T47D (cell line): ENCODE results near the gene ZCCHC14.
A peak's percentile ranks its signal among the peaks of the same experiment; 100 is the strongest.

Experiments used
- DNase-seq, 2 experiments: peaks; one replicate each; pipeline versions ENCODE4 v3.0.0 to v3.0.0-alpha.2; 2011 to 2012; ENCODE audit warnings: low read depth in 1 of 2, low spot score in 1 of 2
- JUND ChIP-seq: IDR thresholded peaks from 2 replicates; pipeline ENCODE4 v1.6.1; 2012; ENCODE audit warnings: low read depth
- in situ Hi-C: cut with HindIII; loops from 2 replicates; pipeline ENCODE4 v1.10.0; 2016; ENCODE audit warnings: low sequenced_read_pairs, low pct_unique_long_range_greater_than_20kb

The ZCCHC14 gene

DNA sequence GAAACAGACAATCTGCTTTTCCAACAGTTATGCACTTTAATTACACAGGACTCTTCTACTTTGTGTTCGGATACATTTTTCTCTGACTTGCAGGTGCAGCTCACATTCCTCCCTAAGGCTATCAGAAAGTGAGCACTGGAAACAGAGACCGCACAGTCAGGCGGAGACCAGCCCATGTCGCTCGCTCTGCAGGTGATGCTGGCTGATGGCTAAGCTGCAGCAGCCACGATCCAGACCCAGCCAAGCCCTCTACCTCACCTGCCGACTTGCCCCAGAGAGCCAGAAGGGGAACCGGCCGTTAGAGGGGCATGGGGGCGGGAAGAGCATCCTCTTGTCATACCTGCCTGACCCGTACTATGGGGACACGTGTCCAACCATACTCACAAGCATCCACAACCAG is 66.9 kb downstream of the ZCCHC14 start:
- TF ChIP-seq JUND = no peak
- DNase-seq = no peak
- in situ Hi-C loops = no loop called here

DNA sequence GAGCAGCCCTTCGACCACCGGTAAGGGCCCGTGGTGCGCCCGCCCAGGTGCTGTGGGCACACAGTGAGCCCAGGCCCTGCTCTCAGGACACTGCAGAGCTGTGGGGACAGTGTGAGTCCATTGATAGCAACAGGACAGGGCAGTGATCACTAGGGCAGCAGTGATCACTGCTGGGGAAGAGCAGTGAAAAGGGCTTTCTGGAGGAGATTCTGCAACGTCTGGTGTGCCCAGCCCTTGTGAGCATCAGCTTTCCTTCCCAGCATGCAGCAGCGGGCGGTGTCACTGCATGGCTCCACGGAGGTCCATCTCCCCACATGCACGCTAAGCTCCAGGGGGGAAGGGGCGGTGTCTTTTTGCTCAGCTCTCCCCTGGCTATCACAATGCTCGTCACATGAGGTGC is 68.6 kb downstream of the ZCCHC14 start:
- in situ Hi-C loops = no loop called here
- no peak for TF ChIP-seq JUND
- no peak for DNase-seq

DNA sequence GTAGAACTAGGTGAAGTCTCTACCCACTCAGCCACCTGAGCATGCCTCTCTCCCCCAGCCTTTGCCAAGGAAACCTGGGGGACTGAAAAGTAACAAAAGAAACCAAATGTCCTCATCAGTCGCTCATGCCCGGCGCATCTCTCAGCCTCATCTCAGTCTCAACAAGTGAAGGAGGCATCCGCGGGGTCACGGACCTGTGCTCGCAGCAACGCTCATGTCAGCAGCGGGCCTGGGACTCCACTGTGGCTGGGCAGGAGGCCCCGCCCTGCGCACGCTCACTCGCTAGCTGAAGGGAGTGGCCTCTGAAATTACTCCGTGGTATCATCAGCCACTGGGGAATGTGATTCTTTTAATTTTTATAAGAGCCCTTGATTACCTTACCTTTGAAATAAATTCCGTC is 69.4 kb downstream of the ZCCHC14 start:
- no peak for TF ChIP-seq JUND
- in situ Hi-C loops = no loop called here
- no peak for DNase-seq

DNA sequence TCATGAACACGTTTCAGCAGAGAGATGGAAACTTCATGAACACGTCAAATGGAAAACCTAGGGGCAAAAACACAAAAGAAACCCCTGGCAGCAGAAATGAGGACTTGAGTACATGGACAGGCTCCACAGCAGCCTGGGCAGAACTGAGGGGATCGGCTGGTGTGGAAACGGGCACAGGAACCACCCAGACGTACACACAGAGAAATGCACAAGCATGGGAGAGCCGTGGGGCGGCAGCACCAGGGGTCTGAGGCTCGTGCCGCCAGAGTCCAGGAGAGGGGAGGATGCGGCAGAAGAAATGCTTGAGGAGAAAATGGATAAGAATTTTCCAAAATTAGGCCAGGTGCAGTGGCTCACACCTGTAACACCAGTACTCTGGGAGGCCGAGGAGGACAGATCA is 70.7 kb downstream of the ZCCHC14 start:
- DNase-seq = no peak
- in situ Hi-C loops = no loop called here
- no peak for TF ChIP-seq JUND

DNA sequence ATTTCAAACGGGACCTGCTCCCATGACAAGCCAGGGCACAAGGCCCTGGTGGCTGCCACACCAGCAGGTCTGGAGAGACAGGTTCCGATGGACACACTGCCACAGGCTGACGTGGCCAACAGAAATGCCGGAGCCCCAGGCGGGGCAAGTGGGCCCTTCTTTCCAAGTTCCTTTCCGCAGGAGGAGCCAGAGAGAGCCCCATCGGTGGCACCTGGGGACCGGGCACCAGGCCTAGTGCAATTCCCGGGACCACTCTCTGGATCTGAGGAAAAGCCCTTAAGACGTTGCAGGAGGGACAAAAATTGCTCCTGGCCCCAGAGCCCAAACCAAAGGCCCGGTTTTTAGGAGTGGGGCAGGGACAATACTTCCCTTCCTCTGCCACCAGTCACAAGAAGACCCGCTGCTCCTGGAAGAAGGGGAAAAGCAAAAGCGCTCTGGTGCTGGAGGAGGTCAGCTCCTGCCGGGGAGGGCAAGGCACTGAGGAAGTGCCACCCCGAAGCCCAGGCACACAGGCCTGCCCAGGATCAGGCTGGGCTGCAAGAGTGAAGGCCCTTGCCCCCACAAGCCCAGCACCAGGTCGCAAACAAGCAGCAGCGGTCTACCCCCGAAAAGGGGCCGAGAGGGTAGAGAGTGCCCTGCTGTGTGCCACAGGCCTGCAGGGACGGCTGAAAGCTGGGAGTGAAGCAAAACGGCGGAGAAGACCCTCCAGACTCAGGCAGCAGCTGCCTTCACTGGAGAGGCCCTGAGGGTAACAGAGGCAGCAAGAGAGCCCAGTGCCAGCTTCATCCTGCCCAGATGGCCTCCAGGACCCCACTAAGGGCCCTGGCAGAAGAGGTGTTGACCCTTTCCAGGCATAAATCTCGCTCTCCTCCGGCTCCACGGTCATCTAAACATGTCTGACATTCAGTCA is 71.6 kb downstream of the ZCCHC14 start:
- in situ Hi-C loops = no loop called here
- TF ChIP-seq JUND = no peak
- peak in 1 of 2 experiments; percentile 52 for DNase-seq

DNA sequence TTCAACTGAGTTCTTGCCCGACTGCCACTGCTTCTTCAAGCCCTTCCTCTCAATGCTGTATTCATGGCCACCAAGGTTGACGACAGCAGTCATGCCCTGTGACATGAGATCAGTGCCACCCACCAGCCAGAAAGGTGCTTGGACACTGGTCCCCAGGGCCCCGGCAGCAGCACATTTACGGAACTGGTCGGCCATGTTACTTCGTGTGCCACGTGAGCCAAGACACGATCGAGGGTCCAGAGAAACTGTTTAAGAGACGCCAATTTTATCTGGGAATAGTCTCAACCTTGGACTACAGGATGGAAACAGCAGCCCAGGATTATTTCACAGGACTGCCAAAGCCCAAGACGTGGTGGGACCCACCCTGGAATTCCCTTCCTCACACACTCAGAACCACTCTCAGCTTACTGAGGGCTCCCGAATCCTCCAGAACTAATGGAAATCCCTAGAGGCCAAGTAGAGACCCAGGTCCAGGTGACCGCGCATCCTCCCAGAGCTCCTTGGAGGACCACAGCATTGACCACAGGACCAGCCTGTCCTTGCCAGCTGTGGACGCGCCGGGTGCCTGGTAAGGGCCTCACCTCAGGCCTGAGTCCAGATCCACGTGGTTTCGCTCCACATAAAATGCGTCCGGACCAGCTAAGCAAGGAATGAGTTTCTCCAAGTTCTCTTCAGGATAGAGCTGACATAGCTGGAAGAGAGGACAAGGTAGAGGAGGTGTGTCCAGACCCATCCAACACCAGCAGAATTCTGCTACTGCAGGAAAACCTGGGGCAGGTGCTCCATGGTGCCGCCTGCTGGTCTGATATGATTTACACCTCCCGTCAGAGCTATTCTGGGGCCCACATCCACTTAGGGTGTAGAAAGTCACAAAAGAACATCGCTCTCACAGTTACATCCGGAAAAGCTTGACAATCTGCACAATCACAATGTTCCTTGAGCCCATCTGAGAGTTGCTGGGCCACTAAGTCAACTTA is 72.5 kb downstream of the ZCCHC14 start:
- no peak for TF ChIP-seq JUND
- DNase-seq = peak in 1 of 2 experiments; percentile 38
- in situ Hi-C loops = no loop called here

DNA sequence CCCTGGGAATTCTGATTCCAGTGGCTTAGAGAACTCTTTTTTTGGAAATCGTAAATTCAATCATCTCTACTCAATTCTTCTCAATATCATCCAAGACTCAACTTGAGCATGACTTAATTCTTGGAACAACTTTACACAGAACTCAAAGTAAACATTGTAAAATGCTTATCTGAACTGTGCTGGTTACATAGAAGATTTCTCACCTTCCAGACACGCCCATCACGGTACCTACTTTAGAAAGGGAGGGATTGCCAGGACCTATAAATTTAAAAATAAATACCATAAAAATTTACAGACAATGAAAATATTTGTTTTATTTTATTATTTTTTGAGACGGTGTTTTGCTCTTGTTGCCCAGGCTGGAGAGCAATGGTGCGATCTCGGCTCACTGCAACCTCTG is 74.2 kb downstream of the ZCCHC14 start:
- TF ChIP-seq JUND = no peak
- no peak for DNase-seq
- in situ Hi-C loops = no loop called here

DNA sequence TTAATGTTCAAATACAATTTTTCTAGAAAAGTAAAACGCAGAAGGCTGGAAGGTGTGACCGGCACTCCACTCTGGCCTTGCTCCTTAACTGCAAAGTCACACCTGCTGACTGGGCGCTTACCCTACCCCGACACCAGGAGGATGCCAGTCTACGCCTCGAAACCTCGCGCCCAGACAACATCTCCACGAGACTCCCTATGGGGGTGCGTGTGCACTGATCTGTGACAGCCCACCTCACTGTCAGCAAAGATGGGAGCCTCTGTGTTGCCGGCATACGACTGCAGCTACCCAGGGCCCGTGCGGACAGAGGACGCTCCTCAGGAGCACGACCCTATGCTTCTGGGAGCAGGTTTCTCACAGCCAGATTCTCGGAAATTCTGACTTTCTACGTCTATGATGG is 74.6 kb downstream of the ZCCHC14 start:
- in situ Hi-C loops = no loop called here
- no peak for DNase-seq
- no peak for TF ChIP-seq JUND

DNA sequence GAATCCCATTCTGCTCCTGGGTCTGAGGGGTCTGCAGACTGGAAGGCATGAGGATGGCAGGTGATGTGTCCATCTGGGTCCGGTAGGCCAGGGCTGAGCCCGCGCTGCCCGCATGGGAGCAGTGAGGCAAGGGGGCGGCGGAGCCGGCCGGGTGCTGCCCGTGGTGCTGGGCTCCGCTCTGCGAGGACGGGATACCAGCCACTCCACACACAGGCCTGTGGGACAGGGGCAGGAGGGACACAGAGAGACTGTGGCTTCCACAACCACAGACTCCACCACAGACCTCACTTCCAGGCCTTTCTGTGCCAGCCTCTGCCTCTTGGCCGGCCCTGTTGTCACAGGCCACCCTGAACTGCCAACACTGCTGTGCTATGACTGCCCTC is 75.3 kb downstream of the ZCCHC14 start:
- no peak for TF ChIP-seq JUND
- no peak for DNase-seq
- in situ Hi-C loops = no loop called here

DNA sequence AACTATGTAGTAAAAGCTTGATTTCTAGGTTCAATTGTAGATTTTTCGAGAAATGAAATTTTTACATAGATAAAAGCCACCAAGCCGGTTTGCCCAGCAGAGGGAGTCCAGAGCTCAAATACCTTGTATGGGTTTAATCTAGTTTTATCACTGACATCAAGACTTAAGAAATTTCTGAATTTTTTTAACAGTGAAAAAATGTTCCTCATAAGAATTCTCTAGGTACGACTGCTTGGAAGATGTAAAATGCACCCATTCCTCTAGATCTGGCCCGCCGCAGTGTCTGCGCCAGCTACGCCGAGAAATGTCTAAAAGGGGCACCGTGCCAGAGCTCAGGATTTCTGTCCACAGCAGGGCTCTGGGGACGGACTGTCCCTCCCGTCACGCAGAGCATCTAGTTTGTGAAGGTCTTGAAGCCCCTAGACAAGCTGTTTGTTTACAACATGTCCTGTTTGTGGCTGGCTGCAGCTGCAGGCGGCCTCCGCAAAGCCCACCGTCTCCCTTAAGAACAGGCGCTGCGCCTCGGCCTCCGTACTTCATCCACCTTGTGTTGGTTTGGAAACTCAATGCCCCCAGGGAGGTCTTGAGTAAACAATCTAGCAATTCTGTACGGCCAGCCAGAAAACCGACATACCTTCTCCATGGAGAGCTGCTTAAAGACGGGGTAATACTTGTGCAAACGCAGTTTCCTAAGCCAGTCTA is 75.8 kb downstream of the ZCCHC14 start:
- peak in 1 of 2 experiments; percentile 55 for DNase-seq
- in situ Hi-C loops = no loop called here

DNA sequence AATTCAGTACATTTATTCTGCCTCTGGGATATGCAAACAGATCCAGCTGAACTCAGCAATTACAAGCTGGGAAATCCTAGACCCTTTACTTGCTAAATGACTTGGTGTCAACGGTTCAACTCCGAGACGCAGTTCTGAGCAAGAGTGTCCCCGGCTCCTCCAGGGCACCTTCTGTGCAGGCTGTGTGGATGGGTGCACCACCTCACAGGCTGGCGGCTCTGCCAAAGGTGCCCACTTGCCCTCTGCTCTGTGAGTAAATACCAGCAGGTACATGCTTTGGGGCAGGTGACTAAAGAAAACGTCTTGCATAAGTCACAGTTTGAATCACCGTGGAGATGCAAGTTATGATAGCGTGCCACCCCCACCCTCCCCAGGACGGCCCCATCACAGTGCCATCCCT is 77.4 kb downstream of the ZCCHC14 start:
- no peak for TF ChIP-seq JUND
- no peak for DNase-seq
- in situ Hi-C loops = no loop called here

More for the DNA sequence above, 75.8 kb downstream of the ZCCHC14 start:
- no peak for TF ChIP-seq JUND

DNA sequence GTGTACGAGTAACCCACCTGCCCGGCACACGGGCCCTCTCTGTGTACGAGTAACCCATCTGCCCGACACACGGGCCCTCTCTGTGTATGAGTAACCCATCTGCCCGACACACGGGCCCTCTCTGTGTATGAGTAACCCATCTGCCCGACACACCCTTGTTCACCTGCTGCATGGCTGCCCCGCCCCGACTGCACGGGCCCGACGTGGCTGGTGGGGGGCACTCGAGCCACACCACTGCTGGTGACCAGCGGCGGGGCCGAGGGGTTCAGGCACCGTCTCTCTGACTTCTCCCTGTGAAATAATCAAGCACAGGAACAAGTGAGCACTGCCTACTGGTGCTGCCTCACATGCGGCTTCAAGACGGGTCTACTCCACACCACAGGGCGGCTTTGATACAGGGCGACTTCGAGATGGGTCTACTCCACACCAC is 78.6 kb downstream of the ZCCHC14 start:
- in situ Hi-C loops = no loop called here
- no peak for DNase-seq
- TF ChIP-seq JUND = no peak
